Putamen (tissue), 1 donor: Measurements from ENCODE around the gene DENND2A.
"Not testable (repeated sequence)": the region's sequence is repeated elsewhere in the genome, so short reads cannot be mapped to it uniquely, and the experiment has no call there.

Experiments
- DNase-seq: peaks from one replicate; pipeline ENCODE4 v3.0.0-alpha.2; 2016; ENCODE audit warnings: low spot score

Gene DENND2A

DNA sequence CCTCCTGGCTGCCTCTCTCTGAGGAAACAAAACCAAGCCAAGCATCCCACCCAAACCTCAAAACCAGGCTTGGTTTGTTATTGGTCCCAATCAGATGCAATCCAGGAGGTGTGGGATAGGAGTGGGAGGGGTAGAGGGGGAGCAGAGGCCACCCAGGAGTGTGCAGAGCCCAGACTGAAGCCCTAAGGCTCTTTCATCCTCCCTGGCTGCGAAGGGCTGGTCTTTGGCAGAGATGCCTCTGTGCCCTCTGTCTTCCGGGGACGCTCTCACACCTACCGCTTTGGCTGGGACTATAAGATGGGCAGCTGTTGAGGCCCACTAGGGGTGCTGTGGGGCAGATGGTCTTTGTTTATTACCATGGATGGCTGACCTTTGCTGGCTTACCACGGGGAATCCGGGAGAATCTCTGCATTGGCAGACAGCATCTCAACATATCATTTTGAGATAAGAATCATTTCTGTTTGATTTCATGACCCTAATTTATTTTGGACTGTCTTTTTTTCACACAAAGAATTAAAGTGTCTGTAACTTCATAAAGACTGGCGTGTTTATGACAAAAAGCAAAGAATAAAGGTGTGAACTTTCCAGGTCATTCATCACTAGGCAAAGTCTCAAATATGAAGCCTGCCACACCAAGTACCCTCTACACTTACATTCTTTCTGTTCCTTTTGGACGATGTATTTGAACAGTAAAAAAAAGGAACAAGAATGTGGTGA, 6.5 kb upstream of the DENND2A start:
- DNase-seq: no peak

DNA sequence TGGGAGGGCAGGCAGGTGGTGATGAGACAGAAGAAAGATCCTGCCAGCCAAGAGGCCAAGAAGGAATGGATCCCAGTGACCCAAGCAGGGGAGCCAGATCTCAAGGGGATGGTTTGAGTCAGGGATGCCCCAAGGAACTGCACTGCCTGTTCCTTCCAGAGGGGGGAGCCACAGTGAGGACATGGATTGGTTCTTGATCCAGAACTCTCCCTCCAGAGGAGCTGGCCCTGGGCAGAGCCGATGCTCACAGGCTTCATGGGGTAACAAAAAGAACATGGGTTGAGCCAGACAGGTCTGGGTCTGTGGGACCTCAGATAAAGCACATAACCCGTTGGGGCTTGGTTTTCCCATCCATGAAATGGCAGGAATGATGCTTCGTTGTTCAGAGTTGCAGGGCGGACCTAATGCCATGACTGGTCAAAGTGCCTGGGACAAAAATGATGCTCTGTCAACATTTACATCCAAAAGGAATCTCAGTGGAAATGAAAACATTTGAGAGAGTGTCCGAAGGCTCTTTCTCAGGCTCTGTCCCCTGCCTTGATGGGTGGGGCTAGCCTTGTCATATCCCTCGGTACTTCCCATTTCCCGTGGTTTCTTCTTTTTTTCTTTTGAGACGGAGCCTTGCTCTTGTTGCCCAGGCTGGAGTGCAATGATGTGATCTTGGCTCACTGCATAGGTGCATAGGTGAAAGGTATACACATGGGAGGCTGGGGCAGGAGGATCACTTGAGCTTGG, 4.7 kb upstream of the DENND2A start:
- no peak for DNase-seq

DNA sequence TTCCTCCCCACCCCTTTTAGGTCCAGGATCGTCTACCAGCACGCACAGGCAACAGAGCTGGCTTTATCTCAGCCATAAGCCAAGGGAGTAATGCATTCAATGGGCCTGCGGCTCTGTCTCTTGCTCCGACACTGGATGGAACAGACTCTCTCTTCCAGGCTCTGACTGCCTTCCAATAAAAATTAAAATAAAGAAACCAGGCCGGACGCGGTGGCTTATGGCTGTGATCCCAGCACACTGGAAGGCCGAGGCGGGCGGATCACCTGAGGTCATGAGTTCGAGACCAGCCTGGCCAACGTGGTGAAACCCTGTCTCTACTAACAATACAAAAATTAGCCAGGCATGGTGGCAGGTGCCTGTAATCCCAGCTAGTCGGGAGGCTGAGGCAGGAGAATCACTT, 4.1 kb upstream of the DENND2A start:
- DNase-seq: not testable (repeated sequence)

GRCh38 chr7:140643416-140643815, 2.8 kb upstream of the DENND2A start:
- DNase-seq: no peak

GRCh38 chr7:140641524-140642195, 1.0 kb upstream of the DENND2A start:
- DNase-seq: no peak

DNA sequence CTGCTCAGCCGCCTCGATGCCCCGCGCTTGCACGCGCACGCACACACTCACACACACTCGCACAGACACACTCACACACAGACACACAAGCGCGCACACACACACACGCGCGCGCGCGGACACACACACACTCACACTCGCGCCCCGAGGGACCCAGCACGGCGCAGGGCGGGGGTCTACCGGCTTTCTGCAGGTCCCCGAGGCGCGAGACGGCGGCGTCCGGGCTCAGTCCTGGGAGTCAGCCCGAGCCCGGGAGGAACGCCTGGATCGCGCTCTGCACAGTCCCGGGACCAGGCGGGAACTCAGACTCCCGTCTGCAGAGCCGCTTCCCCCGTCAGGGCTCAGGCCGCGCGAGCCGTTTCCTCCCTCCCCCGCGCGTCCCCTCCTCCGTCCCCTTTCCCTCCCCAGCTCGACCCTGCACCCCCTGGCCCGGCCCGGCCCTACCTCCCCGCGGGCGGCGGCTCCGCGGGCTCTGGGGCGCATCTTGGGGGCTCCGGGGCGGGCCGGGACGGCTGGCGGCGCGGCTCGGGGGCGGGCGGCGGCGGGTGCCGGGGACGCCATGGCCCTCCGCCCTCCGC, 464 bp downstream of the DENND2A start:
- DNase-seq: no peak

DNA sequence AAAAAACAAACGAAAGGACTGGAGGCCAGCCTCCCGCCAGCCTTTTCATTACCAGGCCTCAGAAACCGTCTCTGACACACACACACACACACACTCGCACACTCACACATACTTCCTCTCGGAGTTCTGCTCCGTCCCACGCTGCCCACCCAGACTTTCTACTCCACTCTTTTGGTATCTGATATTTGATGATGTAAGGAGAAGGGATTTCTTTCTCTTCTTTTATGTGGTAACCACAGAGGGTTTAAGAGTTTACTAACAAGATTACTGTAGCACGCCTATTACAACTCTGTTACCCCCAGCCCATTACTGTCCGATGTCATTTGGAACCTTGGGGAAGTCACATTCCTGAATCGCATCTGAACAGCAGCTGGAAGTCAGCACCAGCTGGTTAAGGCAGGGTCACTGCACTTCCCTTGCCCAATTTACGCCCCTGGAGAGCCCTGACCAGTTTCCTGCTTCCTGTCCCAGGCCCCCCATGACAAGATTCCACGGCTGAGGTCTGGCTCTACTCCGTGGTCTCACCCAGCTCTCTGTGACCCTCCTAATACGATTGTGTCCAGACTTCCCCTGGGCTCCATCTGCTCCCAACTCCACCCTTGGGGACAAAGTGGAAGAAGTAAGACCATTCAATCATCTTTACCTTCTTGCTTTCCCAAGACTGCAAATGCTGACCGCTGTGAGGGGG, 1.1 kb downstream of the DENND2A start:
- no peak for DNase-seq

- DNase-seq: no peak
These were observed 2.3 kb downstream of the DENND2A start for GRCh38 chr7:140638173-140638791.

DNA sequence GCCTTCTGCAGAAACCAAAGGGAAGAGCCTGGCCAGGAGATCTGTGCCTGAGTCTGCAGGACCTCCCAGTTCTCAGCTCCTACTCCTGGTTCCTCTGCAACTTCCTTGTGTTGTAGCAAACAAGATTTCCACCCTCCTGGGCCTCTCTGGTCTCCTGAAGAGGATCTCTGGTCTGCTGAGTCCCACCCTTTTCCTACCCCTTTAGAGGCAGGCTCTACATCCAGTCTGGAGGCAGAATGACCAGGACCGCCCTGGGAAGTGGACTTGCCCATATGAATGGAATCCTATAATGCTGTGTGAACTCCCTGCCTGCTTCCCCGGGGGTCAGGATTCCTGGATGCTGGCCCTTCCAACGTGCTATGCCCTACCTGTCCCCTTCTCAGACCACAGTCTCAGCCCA, 3.2 kb downstream of the DENND2A start:
- no peak for DNase-seq

- DNase-seq: no peak
These were observed 4.8 kb downstream of the DENND2A start for GRCh38 chr7:140635816-140636215.

GRCh38 chr7:140635345-140635744, 5.3 kb downstream of the DENND2A start:
- no peak for DNase-seq

DNA sequence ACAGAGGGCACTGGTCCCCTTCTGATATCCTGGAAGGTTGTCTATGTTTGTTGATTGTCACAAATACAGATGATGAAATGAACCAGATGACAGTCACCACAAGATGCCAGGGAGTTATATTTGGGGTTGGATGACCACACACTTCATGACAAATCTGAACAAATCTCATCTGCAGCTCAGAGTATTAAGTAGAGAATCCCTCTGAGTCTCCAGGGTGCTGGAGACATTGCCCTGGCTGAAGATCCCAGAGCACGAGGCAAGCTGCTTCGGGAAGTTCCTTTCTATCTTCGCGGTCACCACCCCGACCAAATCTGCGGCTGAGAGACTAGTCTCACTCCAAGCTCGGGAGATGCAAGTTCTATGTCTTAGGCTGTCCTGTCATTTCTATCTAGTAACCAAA, 9.0 kb downstream of the DENND2A start:
- DNase-seq: no peak

DNA sequence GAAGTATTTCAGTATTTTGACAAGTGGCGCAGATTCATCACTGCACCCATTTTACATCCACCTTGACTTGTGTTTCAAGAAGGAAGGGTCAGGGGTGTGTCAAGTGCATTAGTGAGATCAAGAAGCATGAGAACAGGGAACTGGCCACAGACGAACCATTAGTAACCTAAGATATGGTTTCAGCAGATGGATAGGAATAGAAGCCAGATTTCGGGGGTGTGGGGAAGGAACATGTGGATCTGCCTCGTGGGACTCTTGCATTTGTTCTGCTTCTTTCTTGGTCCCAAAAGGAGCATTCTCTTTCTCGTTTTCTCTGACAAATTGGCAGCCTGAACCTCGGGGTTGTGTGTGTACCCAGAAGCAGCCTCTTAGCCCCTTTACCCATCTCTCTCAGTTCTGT, 9.6 kb downstream of the DENND2A start:
- DNase-seq: no peak

DNA sequence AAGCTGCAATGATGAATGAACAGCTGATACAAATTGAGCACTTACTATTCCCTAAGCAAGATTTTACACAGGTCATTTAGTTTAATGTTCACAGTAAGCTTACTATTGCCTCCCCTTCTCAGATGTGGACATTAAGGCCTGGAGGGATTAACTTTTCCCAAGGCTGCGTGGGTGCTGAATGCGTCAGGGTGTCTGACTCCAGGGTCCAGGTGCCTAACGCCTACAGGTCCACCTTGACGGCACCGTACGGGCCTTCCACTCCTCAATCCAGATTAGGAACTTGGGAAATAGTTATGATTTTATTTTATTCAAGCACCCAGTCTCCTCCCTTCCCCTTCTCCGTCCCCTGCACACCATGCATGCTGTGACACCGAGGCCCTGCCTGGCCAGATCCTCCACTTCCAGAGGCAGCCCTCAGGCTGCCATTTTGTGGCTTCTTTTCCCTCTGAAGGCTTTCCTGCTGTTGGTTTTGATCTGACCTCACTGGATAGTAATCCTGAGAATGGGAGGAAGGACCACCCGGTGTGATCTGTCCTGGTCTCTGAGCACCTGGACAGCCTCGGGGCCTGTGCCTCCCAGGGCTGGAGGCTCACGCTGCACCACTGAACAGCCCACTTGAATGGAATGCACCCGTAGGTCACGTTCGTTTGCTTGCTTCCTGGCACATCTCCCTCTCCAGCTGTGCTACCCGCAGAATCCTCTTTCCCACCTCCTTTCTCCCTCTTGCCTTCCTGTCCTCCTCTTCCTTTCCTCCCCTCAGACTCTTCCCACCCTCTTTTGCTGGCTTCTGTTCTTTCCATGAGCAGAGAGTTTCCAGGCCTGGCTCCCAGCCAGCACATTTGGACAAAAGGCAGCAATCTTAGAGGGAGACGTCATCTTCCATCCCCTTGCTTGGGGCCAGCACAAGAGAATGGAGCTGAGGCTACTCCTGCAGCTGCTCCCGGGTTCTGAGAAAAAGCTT, 14.4 kb downstream of the DENND2A start:
- DNase-seq: peak; percentile 72

DNA sequence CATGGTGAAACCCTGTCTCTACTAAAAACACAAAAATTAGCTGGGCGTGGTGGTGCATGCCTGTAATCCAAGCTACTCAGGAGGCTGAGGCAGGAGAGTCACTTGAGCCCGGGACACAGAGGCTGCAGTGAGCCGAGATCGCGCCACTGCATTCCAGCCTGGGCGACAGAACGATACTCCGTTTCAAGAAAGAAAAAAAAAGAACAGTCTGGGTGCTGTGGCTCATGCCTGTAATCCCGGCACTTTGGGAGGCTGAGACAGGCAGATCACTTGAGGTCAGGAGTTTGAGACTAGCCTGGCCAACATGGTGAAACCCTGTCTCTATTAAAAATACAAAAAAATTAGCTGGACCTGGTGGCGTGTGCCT, 15.4 kb downstream of the DENND2A start:
- not testable (repeated sequence) for DNase-seq

- no peak for DNase-seq
These were observed 16.0 kb downstream of the DENND2A start for GRCh38 chr7:140624392-140625191.

DNA sequence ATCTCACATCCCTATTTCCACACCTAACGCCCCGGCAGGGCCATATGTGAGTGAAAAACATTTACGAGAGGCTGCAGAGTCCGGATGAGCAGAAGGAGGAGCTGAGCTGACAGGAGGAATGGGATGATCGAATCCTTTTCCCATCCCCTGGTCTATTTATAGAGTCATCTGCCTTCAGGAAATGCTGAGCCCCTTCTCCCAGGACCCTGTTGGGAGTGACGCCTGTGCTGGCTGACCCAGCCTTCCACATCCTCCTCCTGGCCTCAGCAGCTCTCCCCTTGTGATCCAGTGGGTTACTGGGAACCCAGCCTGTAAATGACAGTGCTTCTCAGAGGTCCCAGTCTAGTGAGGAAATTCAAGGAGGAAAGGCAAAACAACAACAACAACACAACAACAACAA, 16.6 kb downstream of the DENND2A start:
- no peak for DNase-seq

GRCh38 chr7:140621401-140622021, 19.1 kb downstream of the DENND2A start:
- DNase-seq: no peak

DNA sequence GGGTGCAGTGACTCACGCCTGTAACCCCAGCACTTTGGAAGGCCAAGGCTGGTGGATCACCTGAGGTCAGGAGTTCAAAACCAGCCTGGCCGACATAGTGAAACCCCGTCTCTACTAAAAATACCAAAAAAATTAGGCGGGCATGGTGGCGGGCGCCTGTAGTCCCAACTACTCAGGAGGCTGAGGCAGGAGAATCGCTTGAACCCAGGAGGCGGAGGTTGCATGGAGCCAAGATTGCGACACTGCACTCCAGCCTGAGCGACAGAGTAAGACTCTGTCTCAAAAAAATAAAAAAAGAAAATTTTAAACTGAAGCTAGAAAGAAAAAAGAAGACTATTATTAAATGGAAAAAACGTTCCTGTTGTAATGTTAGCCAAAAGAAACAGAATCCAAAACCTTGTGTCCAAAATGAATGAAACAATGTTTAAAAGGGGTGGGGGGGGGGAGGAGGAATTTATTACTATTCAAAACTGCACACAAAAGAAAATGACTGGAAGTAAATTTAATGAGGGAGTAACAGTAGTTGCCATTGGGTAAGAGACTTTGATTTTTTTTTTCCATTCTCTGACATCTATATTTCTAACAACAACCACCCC, 20.6 kb downstream of the DENND2A start:
- DNase-seq: not testable (repeated sequence)
